GM21390 (cell line): ENCODE results near the gene PPP4R3B.
"Not testable (repeated sequence)": the region's sequence is repeated elsewhere in the genome, so short reads cannot be mapped to it uniquely, and the experiment has no call there.

Source experiments
- ATAC-seq: cut with Tn5 transposase; IDR thresholded peaks from one replicate; pipeline ENCODE4 v1.9.1; 2021; ENCODE audit not compliant: unreplicated experiment

The PPP4R3B gene

GRCh38 chr2:55596795-55597194 lies 20.6 kb downstream of the PPP4R3B start:
- not testable (repeated sequence) for ATAC-seq

GRCh38 chr2:55595536-55595935 lies 21.9 kb downstream of the PPP4R3B start:
- no peak for ATAC-seq

GRCh38 chr2:55592130-55592529 lies 25.3 kb downstream of the PPP4R3B start:
- no peak for ATAC-seq

GRCh38 chr2:55590810-55591440 lies 26.5 kb downstream of the PPP4R3B start:
- peak; percentile 73 for ATAC-seq

- ATAC-seq, result no peak
These were observed 31.9 kb downstream of the PPP4R3B start for GRCh38 chr2:55585451-55586080.

- ATAC-seq, result no peak
These were observed 35.4 kb downstream of the PPP4R3B start for GRCh38 chr2:55581874-55582547.

GRCh38 chr2:55581435-55581834 lies 36.0 kb downstream of the PPP4R3B start:
- ATAC-seq, result no peak

- not testable (repeated sequence) for ATAC-seq
These were observed 48.4 kb downstream of the PPP4R3B start for GRCh38 chr2:55569002-55569401.

GRCh38 chr2:55567298-55567697 lies 50.1 kb downstream of the PPP4R3B start:
- ATAC-seq, result no peak

GRCh38 chr2:55565613-55566012 lies 51.8 kb downstream of the PPP4R3B start:
- no peak for ATAC-seq

- ATAC-seq, result no peak
These were observed 56.6 kb downstream of the PPP4R3B start for GRCh38 chr2:55560855-55561254.

GRCh38 chr2:55556809-55557208 lies 60.6 kb downstream of the PPP4R3B start:
- no peak for ATAC-seq

- no peak for ATAC-seq
These were observed 61.4 kb downstream of the PPP4R3B start for GRCh38 chr2:55555977-55556376.

- ATAC-seq, result no peak
These were observed 64.1 kb downstream of the PPP4R3B start for GRCh38 chr2:55553321-55553720.

- ATAC-seq, result no peak
These were observed 66.9 kb downstream of the PPP4R3B start for GRCh38 chr2:55550368-55551102.

- not testable (repeated sequence) for ATAC-seq
These were observed 69.7 kb downstream of the PPP4R3B start for GRCh38 chr2:55547679-55548078.

- ATAC-seq, result no peak
These were observed 70.4 kb downstream of the PPP4R3B start for GRCh38 chr2:55547001-55547400.

GRCh38 chr2:55530539-55531081 lies 86.8 kb downstream of the PPP4R3B start:
- no peak for ATAC-seq

- no peak for ATAC-seq
These were observed 91.2 kb downstream of the PPP4R3B start for GRCh38 chr2:55526174-55526573.

GRCh38 chr2:55524884-55525437 lies 92.5 kb downstream of the PPP4R3B start:
- ATAC-seq, result no peak
